GM19023 (cell line): ENCODE data around the gene PCDHAC2.

ENCODE experiments used
- ATAC-seq: cut with Tn5 transposase; IDR thresholded peaks from one replicate; pipeline ENCODE4 v1.9.1; 2021; ENCODE audit warnings: mild to moderate bottlenecking, moderate library complexity; ENCODE audit not compliant: unreplicated experiment

Gene PCDHAC2

GRCh38 chr5:140988100-140988499, 21.8 kb downstream of the PCDHAC2 start:
- no peak for ATAC-seq

- ATAC-seq: no peak
Measured at GRCh38 chr5:140988608-140989007, 22.3 kb downstream of the PCDHAC2 start.

GRCh38 chr5:140989254-140990020, 23.2 kb downstream of the PCDHAC2 start:
- ATAC-seq: no peak

- ATAC-seq: no peak
Measured at GRCh38 chr5:140992828-140993227, 26.6 kb downstream of the PCDHAC2 start.

- no peak for ATAC-seq
Measured at GRCh38 chr5:140996060-140996459, 29.8 kb downstream of the PCDHAC2 start.

GRCh38 chr5:140998921-140999410, 32.7 kb downstream of the PCDHAC2 start:
- ATAC-seq: no peak

- no peak for ATAC-seq
Measured at GRCh38 chr5:141001446-141001843, 35.2 kb downstream of the PCDHAC2 start.

GRCh38 chr5:141001844-141002604, 35.7 kb downstream of the PCDHAC2 start:
- no peak for ATAC-seq

GRCh38 chr5:141002605-141002965, 36.3 kb downstream of the PCDHAC2 start:
- no peak for ATAC-seq

- ATAC-seq: no peak
Measured at GRCh38 chr5:141003031-141003430, 36.8 kb downstream of the PCDHAC2 start.

GRCh38 chr5:141003791-141004611, 37.7 kb downstream of the PCDHAC2 start:
- ATAC-seq: no peak

- ATAC-seq: no peak
Measured at GRCh38 chr5:141007791-141008190, 41.5 kb downstream of the PCDHAC2 start.

GRCh38 chr5:141010047-141010793, 43.9 kb downstream of the PCDHAC2 start:
- no peak for ATAC-seq

GRCh38 chr5:141017943-141018342, 51.7 kb downstream of the PCDHAC2 start:
- no peak for ATAC-seq
